CD4-positive, alpha-beta T cell (primary cell): ENCODE results near the gene TCF19. TPM values are rescaled to one million over a fixed set of nuclear protein-coding genes. Genes with fewer than 3 reads are reported as not detected.

Source experiments
- ATAC-seq: fragments of 200-7000 bp; cut with Tn5 transposase; one replicate; pipeline ENCODE4 v1.10.0; 2022; ENCODE audit warnings: mild to moderate bottlenecking; ENCODE audit not compliant: poor library complexity
- CTCF ChIA-PET: fragments of 350-600 bp; sonication (Branson Sonifier 250); formaldehyde crosslinking; loops from one replicate; lab custom pipeline; 2021; ENCODE audit warnings: antibody characterized with exemption, inconsistent platforms; lab: Charles Lee
- POLR2A ChIA-PET: fragments of 350-600 bp; sonication (Branson Sonifier 250); formaldehyde crosslinking; loops from one replicate; lab custom pipeline; 2021; ENCODE audit warnings: antibody characterized with exemption, inconsistent platforms; lab: Charles Lee
- DNase-seq, 14 experiments: peaks; one replicate each; pipeline ENCODE4 v3.0.0-alpha.2; 2013 to 2020; ENCODE audit warnings: mixed read lengths in 2 of 14
- H3K27ac ChIP-seq, 2 donors: one replicate each; pipeline versions ENCODE4 v1.5.1 to v1.7.0; 2013; ENCODE audit warnings: low read length in 2 of 2, low read depth in 1 of 2, mild to moderate bottlenecking in 1 of 2
- H3K27me3 ChIP-seq, 2 experiments: 1 replicate in 1 of 2; 2 replicates in 1 of 2; pipeline versions ENCODE4 v1.6.1 to v1.7.0; 2013; ENCODE audit warnings: low read length in 2 of 2, control low read depth in 1 of 2, mild to moderate bottlenecking in 1 of 2, moderate library complexity in 1 of 2; ENCODE audit not compliant: insufficient read depth in 2 of 2, control insufficient read depth in 1 of 2
- H3K36me3 ChIP-seq: one replicate; pipeline ENCODE4 v1.6.1; 2013; ENCODE audit warnings: low read length, control low read depth; ENCODE audit not compliant: insufficient read depth
- H3K4me1 ChIP-seq: one replicate; pipeline ENCODE4 v1.6.1; 2013; ENCODE audit warnings: low read length, control low read depth; ENCODE audit not compliant: insufficient read depth
- H3K4me3 ChIP-seq: one replicate; pipeline ENCODE4 v1.5.1; 2013; ENCODE audit warnings: mild to moderate bottlenecking, low read length, moderate library complexity
- H3K9me3 ChIP-seq, 2 experiments: 1 replicate in 1 of 2; 2 replicates in 1 of 2; pipeline versions ENCODE4 v1.6.1 to v1.7.0; 2013; ENCODE audit warnings: low read length in 2 of 2, mild to moderate bottlenecking in 2 of 2, control low read depth in 1 of 2, moderate library complexity in 1 of 2; ENCODE audit not compliant: control insufficient read depth in 1 of 2, insufficient read depth in 1 of 2
- H3K27ac Mint-ChIP-seq: one replicate; pipeline ENCODE4 v1.8.0; 2020; ENCODE audit warnings: mixed read lengths
- H3K27me3 Mint-ChIP-seq: one replicate; pipeline ENCODE4 v1.8.0; 2021; ENCODE audit warnings: mixed read lengths
- H3K36me3 Mint-ChIP-seq: one replicate; pipeline ENCODE4 v1.8.0; 2021; ENCODE audit warnings: low read depth, mixed read lengths
- H3K4me1 Mint-ChIP-seq: one replicate; pipeline ENCODE4 v1.8.0; 2021; ENCODE audit warnings: low read depth, mixed read lengths
- H3K4me3 Mint-ChIP-seq: one replicate; pipeline ENCODE4 v1.8.0; 2020; ENCODE audit warnings: mild to moderate bottlenecking, mixed read lengths
- H3K9me3 Mint-ChIP-seq: one replicate; pipeline ENCODE4 v1.8.0; 2020; ENCODE audit warnings: mixed read lengths
- intact Hi-C, 2 experiments: fragments of 100-400 bp; cut with DNase I in 1 of 2; cut with micrococcal nuclease in 1 of 2; formaldehyde crosslinking; loops; one replicate each; pipeline versions ENCODE4 v1.15.1 to v1.9.0; 2023 to 2025; cut with DNase I, micrococcal nuclease
- total RNA-seq, 174 experiments: library from RNA in 2 of 174; stranded (reverse) in 2 of 174; gene quantifications; one replicate each; pipeline ENCODE4 v1.2.3 and lab custom pipeline; 2021 to 2026
- TF ChIP-seq, protein P1 (sequence below): fragments of 200-600 bp; IDR thresholded peaks from one replicate; pipeline ENCODE4 v1.8.0; 2022; ENCODE audit warnings: antibody characterized with exemption, mild to moderate bottlenecking

Gene TCF19
- total RNA-seq, 2 experiments from 2014 or later: 3.3 to 4.1 TPM

DNA sequence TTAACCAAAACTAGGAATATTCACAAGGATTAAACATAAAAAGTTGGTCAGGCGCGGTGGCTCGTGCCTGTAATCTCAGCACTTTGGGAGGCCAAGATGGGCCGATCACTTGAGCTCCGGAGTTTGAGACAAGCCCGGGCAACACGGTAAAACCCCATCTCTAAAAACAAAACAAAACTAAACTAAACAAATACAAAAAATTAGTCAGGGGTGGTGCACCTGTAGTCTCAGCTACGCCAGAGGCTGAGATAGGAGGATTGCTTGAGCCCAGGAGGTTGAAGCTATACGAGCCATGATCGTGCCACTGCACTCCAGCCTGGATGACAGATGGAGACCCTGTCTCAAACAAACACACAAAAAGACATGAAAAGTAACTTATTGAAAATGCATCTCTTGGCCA, 22.7 kb upstream of the TCF19 start:
- H3K36me3 ChIP-seq: no peaks in the 10 kb centered on the region
- peaks cover 9% of the 10 kb centered on the region for H3K4me1 ChIP-seq
- ChIA-PET POLR2A (no interaction called here), CTCF (no interaction called here)
- ATAC-seq (no peak), DNase-seq (no peak)
- Mint-ChIP-seq H3K27me3 (no peaks in the 10 kb centered on the region), H3K9me3 (no peaks in the 10 kb centered on the region), H3K36me3 (no peaks in the 10 kb centered on the region), H3K4me1 (peaks cover 6% of the 10 kb centered on the region), H3K4me3 (no peak overlapping the region), H3K27ac (no peak overlapping the region)
- H3K27me3 ChIP-seq: no peaks in the 10 kb centered on the region
- no peak overlapping the region for H3K4me3 ChIP-seq
- intact Hi-C loops: loop anchor here in 1 of 2 experiments (2.0 kb wide), 1 partner anchor 253 kb away; no protein-coding TSS in a partner anchor
- TF ChIP-seq, protein P1, sequence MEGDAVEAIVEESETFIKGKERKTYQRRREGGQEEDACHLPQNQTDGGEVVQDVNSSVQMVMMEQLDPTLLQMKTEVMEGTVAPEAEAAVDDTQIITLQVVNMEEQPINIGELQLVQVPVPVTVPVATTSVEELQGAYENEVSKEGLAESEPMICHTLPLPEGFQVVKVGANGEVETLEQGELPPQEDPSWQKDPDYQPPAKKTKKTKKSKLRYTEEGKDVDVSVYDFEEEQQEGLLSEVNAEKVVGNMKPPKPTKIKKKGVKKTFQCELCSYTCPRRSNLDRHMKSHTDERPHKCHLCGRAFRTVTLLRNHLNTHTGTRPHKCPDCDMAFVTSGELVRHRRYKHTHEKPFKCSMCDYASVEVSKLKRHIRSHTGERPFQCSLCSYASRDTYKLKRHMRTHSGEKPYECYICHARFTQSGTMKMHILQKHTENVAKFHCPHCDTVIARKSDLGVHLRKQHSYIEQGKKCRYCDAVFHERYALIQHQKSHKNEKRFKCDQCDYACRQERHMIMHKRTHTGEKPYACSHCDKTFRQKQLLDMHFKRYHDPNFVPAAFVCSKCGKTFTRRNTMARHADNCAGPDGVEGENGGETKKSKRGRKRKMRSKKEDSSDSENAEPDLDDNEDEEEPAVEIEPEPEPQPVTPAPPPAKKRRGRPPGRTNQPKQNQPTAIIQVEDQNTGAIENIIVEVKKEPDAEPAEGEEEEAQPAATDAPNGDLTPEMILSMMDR: no peak
- H3K9me3 ChIP-seq: no peaks in the 10 kb centered on the region
- no peak overlapping the region for H3K27ac ChIP-seq

DNA sequence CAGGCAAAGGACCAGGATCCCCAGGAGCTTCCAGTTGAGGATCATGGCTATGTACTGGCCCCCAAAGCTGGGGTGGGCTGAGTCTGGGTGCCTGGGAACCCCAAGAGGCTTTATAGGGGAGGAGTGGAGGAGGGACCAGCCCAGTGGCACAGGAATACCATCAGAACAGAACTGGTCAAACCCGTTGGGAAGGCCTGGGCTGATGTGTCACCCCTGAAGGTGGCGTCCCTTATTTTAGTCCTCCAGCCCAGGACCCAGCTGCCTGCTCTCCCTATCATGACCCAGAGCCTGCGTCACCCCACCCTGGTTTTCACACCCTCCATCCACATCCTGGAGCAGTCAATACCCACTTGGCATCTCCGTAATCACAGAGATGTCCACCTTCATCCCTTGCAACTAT, 19.4 kb upstream of the TCF19 start, which contains the start of gene PSORS1C2:
TSS of gene PSORS1C2 (minus strand) at position 85 of the 400 bp plus-strand sequence. CDS start at position 45, 40 bp downstream.
- no peak for ATAC-seq
- no peaks in the 10 kb centered on the region for H3K27me3 Mint-ChIP-seq
- H3K36me3 Mint-ChIP-seq: peaks cover 7% of the 10 kb centered on the region
- CTCF ChIA-PET: interaction anchor here (2.6 to 3.4 kb wide), 2 partner anchors 53 to 228 kb away, joined by 12 to 19 read pairs; no protein-coding TSS in a partner anchor
- H3K4me3 Mint-ChIP-seq: no peak within 1 kb of the TSS
- H3K27ac Mint-ChIP-seq: no peak within 1 kb of the TSS
- POLR2A ChIA-PET: interaction anchor here (1.0 to 1.6 kb wide), 3 partner anchors 54 to 228 kb away, joined by 4 to 6 read pairs (median 5); no protein-coding TSS in a partner anchor
- DNase-seq: no peak
- no peak within 1 kb of the TSS for H3K27ac ChIP-seq
- intact Hi-C loops: no loop called here
- no peak within 1 kb of the TSS for H3K4me3 ChIP-seq
- no peaks in the 10 kb centered on the region for H3K9me3 Mint-ChIP-seq
- peaks cover 9% of the 10 kb centered on the region for H3K4me1 ChIP-seq
- H3K9me3 ChIP-seq: no peaks in the 10 kb centered on the region
- peaks cover 1% of the 10 kb centered on the region for H3K36me3 ChIP-seq
- no peaks in the 10 kb centered on the region for H3K27me3 ChIP-seq
- TF ChIP-seq, protein P1: no peak
- peaks cover 6% of the 10 kb centered on the region for H3K4me1 Mint-ChIP-seq

DNA sequence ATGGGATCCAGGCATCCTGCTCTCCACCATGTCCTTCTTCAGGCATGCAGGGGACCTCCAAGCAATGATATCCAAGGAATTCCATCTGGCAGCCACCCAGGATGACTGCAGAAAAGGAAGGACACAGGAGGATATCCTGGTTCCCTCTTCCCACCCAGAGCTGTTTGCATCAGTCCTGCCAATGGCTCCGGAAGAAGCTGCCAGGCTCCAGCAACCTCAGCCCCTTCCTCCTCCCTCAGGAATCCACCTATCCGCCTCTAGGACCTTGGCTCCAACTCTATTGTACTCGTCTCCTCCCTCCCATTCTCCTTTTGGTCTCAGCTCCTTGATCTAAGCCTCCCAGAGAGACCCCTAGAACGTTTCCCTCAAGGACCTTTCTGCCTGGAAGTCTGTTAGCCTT, 18.8 kb upstream of the TCF19 start:
- Histone ChIP-seq H3K4me1 (peaks cover 9% of the 10 kb centered on the region), H3K27ac (no peak overlapping the region), H3K36me3 (peaks cover 7% of the 10 kb centered on the region), H3K27me3 (no peaks in the 10 kb centered on the region), H3K4me3 (no peak overlapping the region), H3K9me3 (no peaks in the 10 kb centered on the region)
- DNase-seq (no peak), ATAC-seq (no peak)
- TF ChIP-seq, protein P1: no peak
- POLR2A ChIA-PET: interaction anchor here (1.6 kb wide), 2 partner anchors 53 to 215 kb away, joined by 4 to 6 read pairs; no protein-coding TSS in a partner anchor
- no peak overlapping the region for H3K4me3 Mint-ChIP-seq
- H3K9me3 Mint-ChIP-seq: no peaks in the 10 kb centered on the region
- CTCF ChIA-PET: interaction anchor here (2.6 to 3.4 kb wide), 2 partner anchors 53 to 227 kb away, joined by 12 to 19 read pairs; no protein-coding TSS in a partner anchor
- no peaks in the 10 kb centered on the region for H3K27me3 Mint-ChIP-seq
- intact Hi-C loops: no loop called here
- H3K27ac Mint-ChIP-seq: no peak overlapping the region
- H3K4me1 Mint-ChIP-seq: peaks cover 6% of the 10 kb centered on the region
- peaks cover 13% of the 10 kb centered on the region for H3K36me3 Mint-ChIP-seq
